GM21717 (cell line): ENCODE results near the gene SLAMF8.

Experiments used
- ATAC-seq: cut with Tn5 transposase; IDR thresholded peaks from one replicate; pipeline ENCODE4 v1.9.1; 2021; ENCODE audit warnings: mild to moderate bottlenecking, moderate library complexity; ENCODE audit not compliant: unreplicated experiment

Gene SLAMF8

DNA sequence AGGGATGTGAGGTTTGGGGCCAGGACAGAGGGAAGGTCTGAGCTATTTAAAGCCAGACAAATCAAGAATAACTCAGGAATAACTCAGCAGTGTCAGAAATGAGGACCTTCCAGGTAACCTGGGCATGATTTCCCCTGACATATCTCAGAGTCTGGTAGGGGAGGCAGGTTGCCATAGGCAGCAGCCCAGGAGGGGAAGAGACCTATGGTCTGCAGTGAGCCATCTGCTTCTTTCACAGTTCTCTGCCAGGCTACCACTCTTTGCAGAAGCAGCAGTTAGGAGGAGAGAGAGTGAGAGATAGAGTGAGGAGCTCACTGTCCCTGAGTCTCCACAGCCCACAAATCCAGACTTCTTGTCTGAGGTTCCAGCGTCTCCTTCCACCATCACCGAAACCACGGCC, 42.1 kb downstream of the SLAMF8 start:
- ATAC-seq, result no peak

DNA sequence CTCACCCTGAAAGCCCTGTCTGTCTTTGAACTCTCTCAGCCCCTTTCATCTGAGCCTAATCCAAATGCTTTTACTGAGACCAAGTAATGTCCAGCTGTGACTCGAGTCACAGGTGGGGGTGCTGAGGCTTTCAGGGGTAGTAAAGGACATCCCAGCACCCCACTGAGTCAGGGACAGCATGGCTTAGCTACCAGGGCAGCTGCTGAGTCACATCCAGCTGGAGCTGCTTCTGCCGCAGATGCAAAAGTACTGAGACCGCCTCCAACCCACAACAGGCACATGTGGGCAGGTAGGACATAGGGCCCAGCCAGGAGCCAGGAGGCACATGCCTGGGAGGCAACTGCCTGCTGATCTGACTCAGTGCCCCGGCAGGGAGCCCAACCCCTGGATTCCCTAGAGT, 42.5 kb downstream of the SLAMF8 start:
- ATAC-seq, result no peak

DNA sequence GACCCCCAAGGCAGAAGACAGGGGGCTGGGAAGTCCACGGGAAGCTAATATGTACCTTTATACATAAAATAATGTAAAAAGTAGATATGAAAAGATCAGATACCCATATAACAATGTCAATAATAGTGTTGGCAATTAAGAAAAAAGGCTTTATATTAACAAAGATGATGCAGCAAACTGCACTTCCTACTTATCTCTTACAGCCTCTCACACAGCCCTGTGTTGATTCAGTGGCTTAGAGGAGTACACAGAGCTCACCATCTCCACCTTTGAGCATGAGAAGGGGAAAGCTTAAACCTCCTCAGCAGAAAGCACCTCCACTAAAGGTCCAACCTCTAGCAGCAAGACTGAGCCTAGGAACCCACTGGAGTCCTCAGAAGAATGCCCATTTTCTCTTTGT, 42.9 kb downstream of the SLAMF8 start:
- no peak for ATAC-seq

DNA sequence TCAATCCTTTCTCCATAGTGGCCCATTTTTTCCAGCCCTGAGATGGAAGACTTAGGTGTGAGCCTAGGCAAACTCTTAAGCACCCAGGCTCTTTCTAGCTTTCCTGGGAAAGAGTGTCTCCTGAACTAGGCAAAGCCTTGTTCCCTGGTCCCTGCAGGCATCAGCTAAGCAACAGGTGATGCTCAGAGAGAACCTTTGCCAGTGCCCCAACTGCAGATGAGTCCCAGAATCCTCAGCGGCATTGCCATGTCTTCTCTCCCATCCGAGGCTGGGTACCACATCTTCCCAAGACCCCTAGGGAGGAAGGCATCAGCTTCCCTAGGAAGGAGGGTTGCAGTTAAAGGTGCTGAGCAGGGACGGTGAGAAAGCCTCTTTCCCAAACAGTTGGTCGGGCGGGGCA, 44.0 kb downstream of the SLAMF8 start:
- no peak for ATAC-seq

GRCh38 chr1:159872891-159873290, 46.2 kb downstream of the SLAMF8 start:
- no peak for ATAC-seq

GRCh38 chr1:159873530-159874143, 47.0 kb downstream of the SLAMF8 start:
- no peak for ATAC-seq

DNA sequence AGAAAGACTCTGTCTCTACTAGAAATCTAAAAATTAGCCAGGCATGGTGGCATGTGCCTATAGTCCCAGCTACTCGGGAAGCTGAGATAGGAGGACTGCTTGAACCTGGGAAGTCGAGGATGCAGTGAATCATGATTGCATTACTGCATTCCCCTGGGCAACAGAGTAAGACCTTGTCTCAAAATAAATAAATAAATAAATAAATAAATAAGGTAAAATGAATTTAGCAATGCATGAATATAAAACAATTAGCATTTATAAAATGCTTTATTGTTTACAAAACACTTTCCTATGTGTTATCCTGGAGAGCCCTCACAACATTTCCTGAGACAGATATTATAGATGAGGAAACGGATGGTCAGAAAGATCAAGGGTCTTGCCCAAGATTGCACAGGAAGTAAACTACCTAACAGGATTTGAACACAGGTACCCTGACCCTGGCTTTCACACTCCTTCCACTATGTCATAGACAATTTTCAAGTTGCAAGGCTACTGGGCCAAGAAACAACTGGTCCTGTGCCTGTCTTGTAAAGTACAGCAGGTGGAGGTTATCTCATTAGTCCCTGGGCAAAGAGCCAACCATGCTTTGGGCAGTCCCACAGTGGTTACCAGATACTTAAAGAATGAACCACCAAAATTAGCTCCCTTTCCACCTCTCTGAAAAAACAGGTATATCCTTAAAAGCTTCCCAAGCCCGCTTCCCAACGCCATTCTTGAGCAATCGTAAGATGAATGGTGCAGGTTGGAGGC, 51.2 kb downstream of the SLAMF8 start:
- no peak for ATAC-seq

- no peak for ATAC-seq
These were observed 52.5 kb downstream of the SLAMF8 start for GRCh38 chr1:159879136-159879535.

- no peak for ATAC-seq
These were observed 53.3 kb downstream of the SLAMF8 start for GRCh38 chr1:159879977-159880376.

DNA sequence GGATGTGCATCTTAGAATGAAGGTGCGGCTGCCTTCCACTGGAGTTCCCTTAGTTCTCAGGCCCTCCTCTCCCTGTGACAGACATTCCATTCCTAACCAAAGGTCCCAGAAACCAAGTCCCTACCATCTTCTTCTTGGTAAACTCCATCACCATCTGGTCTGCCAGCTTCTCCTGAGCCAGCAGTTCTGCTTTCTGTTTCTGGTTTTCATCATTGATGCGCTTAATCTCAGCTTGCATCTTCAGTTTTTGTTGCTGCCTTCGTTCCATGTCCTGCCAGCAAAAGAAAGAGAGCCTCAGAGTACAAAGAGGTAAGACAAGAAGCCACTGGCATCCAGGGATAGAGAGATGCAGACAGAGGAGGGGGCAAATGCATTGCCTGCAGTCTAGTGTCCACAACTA, 53.8 kb downstream of the SLAMF8 start:
- ATAC-seq, result no peak

DNA sequence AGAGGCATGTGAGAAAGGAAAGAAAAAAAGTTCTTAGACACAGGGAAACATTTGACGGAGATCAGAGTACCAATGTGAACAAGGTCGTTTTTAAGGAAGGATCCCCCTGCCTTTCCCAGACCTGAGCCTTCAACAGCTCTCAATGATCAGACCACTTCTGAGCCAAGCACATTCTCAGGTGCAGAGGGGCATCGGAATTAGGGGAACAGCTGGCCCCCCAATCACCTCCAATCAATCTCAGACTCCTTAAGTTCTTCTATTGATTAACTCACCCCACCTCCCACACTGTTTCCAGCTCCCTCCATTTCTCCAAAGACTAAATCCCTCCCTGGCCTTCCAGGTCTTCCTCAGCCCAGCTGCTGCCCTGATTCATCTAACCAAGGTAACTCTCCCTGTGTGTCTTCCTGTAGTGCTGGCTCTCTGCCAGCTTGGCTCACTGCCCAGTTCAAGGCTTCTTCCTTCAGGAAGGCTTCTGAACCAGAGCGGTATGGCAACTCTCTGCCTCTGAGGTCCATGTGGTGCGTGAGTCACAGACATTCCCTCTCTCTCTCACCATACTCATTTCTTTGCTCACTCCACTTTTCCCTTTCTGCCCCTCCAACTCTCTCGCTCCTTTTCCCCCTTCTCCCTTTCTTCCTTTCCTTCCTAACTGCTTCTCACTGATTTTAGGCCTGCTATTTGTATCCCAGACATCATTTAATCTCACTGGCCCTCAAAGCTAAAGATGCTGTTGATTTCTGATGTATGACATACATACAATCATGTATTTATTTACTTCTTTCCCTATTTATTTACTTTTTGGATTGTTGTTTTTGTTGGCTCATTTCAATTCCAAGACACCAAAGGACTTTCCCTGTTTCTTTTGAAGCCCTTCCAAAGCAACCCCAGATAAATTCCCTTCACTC, 55.2 kb downstream of the SLAMF8 start:
- no peak for ATAC-seq

- no peak for ATAC-seq
These were observed 55.8 kb downstream of the SLAMF8 start for GRCh38 chr1:159882527-159882862.

DNA sequence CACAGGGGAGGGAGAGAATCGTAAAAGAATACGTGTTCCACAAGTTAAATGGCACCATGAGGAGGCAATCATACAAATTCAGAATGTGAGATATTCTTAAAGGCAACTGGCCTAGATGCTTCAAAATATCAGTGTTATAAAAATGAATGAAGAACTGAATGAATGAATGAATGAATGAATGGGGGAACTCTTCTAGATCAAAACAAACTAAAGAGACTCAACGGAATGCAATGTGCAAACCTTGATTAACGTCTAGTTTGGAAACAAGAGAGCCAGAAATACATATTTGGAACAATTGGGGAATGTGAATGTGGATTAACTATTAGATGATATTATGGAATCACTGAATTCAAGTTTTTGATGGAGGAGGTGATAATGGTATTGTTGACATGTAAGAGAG, 56.5 kb downstream of the SLAMF8 start:
- no peak for ATAC-seq

GRCh38 chr1:159884296-159884695, 57.6 kb downstream of the SLAMF8 start:
- ATAC-seq, result no peak
